ENCODE results near the gene SLC43A2. TPM values are rescaled to one million over a fixed set of nuclear protein-coding genes. Genes with fewer than 3 reads are reported as not detected.

The SLC43A2 gene
- total and polyA plus RNA-seq, 2 of the 13 experiments (the other 11 are each of a cell fraction or from before 2014, with no cell fraction given) = 7.3 to 20.0 TPM

DNA sequence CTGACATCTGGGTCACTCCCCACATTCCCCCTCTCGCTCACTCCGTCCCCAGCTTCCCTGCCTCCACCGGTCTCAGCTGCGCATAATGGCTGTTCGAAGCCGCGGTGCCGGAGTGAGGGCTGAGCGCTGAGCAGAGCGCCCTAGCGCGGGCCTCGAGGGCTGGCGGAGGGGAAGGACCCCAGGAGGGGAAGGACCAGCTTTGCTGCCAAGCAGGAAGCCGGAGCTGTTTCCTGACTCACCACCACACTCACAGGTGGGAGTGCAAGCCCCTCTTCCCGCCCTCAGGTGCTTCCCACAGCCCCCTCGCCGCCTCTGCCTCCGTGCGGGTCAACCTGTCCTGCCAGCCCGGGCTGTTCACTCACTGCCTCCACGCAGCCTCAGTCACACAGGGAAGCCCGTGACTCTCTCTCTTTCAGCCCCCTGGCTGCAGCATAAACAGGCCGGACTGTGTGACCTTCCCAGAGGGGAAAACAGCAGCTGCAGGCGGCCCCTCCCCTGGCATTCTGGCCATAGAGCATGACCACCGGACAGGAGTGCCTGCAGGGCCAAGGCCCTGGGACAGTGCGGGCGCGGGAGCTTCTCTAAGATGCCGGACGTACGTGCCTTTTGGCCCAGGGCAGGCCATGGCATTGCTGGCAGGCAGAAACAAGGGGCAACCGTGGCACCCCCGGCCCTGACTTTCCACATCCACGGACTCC lies 23.7 kb downstream of the SLC43A2 start (continued):
- TF ChIP-seq CENPT (CRISPR knock-in tag; IDR thresholded peaks at IDR 0.05; ENCODE audit: low read depth) = no peak
- TF ChIP-seq ZNF569 (CRISPR knock-in tag; IDR thresholded peaks at IDR 0.05; ENCODE audit: borderline replicate concordance) = no peak
- TF ChIP-seq POLR2G (IDR thresholded peaks at IDR 0.05; ENCODE audit: low read depth, low read length) = no peak
- TF ChIP-seq, protein P1, sequence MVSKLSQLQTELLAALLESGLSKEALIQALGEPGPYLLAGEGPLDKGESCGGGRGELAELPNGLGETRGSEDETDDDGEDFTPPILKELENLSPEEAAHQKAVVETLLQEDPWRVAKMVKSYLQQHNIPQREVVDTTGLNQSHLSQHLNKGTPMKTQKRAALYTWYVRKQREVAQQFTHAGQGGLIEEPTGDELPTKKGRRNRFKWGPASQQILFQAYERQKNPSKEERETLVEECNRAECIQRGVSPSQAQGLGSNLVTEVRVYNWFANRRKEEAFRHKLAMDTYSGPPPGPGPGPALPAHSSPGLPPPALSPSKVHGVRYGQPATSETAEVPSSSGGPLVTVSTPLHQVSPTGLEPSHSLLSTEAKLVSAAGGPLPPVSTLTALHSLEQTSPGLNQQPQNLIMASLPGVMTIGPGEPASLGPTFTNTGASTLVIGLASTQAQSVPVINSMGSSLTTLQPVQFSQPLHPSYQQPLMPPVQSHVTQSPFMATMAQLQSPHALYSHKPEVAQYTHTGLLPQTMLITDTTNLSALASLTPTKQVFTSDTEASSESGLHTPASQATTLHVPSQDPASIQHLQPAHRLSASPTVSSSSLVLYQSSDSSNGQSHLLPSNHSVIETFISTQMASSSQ (IDR thresholded peaks at IDR 0.05; ENCODE audit: low read depth) = no peak
- TF ChIP-seq, protein P1 (CRISPR knock-in tag; IDR thresholded peaks at IDR 0.05; ENCODE audit: borderline replicate concordance) = no peak
- no peak for TF ChIP-seq ZNF775 (CRISPR knock-in tag; IDR thresholded peaks at IDR 0.05; ENCODE audit: borderline replicate concordance)
- no peak for TF ChIP-seq ZKSCAN8 (CRISPR knock-in tag; IDR thresholded peaks at IDR 0.05; ENCODE audit: borderline replicate concordance)
- no peak for TF ChIP-seq ZNF720 (CRISPR knock-in tag; IDR thresholded peaks at IDR 0.05)
- TF ChIP-seq, protein P2, sequence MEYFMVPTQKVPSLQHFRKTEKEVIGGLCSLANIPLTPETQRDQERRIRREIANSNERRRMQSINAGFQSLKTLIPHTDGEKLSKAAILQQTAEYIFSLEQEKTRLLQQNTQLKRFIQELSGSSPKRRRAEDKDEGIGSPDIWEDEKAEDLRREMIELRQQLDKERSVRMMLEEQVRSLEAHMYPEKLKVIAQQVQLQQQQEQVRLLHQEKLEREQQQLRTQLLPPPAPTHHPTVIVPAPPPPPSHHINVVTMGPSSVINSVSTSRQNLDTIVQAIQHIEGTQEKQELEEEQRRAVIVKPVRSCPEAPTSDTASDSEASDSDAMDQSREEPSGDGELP (IDR thresholded peaks at IDR 0.05; ENCODE audit: borderline replicate concordance, low read depth) = peak; percentile 23; the same call in 1 of the 2 replicates
- TF ChIP-seq NR1H2 (CRISPR knock-in tag; IDR thresholded peaks at IDR 0.05; ENCODE audit: borderline replicate concordance, low read depth) = no peak
- no peak for TF ChIP-seq KMT2A (CRISPR knock-in tag; IDR thresholded peaks at IDR 0.05)
- TF ChIP-seq ZNF605 (CRISPR knock-in tag; IDR thresholded peaks at IDR 0.05) = no peak
- no peak for TF ChIP-seq HMG20B (CRISPR knock-in tag; conservative IDR thresholded peaks at IDR 0.05)
- TF ChIP-seq, protein P3, sequence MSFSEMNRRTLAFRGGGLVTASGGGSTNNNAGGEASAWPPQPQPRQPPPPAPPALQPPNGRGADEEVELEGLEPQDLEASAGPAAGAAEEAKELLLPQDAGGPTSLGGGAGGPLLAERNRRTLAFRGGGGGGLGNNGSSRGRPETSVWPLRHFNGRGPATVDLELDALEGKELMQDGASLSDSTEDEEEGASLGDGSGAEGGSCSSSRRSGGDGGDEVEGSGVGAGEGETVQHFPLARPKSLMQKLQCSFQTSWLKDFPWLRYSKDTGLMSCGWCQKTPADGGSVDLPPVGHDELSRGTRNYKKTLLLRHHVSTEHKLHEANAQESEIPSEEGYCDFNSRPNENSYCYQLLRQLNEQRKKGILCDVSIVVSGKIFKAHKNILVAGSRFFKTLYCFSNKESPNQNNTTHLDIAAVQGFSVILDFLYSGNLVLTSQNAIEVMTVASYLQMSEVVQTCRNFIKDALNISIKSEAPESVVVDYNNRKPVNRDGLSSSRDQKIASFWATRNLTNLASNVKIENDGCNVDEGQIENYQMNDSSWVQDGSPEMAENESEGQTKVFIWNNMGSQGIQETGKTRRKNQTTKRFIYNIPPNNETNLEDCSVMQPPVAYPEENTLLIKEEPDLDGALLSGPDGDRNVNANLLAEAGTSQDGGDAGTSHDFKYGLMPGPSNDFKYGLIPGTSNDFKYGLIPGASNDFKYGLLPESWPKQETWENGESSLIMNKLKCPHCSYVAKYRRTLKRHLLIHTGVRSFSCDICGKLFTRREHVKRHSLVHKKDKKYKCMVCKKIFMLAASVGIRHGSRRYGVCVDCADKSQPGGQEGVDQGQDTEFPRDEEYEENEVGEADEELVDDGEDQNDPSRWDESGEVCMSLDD (CRISPR knock-in tag; IDR thresholded peaks at IDR 0.05; ENCODE audit: borderline replicate concordance) = no peak
- no peak for TF ChIP-seq TARDBP (CRISPR knock-in tag; IDR thresholded peaks at IDR 0.05)
- no peak for TF ChIP-seq CCDC6 (CRISPR knock-in tag; IDR thresholded peaks at IDR 0.05)
- TF ChIP-seq ZNF329 (CRISPR knock-in tag; IDR thresholded peaks at IDR 0.05; ENCODE audit: low read depth) = no peak
- TF ChIP-seq, protein P4, sequence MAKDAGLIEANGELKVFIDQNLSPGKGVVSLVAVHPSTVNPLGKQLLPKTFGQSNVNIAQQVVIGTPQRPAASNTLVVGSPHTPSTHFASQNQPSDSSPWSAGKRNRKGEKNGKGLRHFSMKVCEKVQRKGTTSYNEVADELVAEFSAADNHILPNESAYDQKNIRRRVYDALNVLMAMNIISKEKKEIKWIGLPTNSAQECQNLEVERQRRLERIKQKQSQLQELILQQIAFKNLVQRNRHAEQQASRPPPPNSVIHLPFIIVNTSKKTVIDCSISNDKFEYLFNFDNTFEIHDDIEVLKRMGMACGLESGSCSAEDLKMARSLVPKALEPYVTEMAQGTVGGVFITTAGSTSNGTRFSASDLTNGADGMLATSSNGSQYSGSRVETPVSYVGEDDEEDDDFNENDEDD (CRISPR knock-in tag; IDR thresholded peaks at IDR 0.05; ENCODE audit: borderline replicate concordance) = no peak
- TF ChIP-seq SOX6 (IDR thresholded peaks at IDR 0.05) = no peak
- TF ChIP-seq SOX6 (CRISPR knock-in tag; IDR thresholded peaks at IDR 0.05) = no peak
- no peak for TF ChIP-seq MEIS1 (CRISPR knock-in tag; IDR thresholded peaks at IDR 0.05; ENCODE audit: borderline replicate concordance)
- no peak for TF ChIP-seq ZFAT (CRISPR knock-in tag; conservative IDR thresholded peaks at IDR 0.05)

Data from HepG2 (cell line).